NB4 (cell line): ENCODE measurements around the gene LCE3C.

Experiments used
- DNase-seq: peaks from one replicate; pipeline ENCODE4 v3.0.0; 2010; ENCODE audit warnings: low read depth
- H3K4me3 ChIP-seq: one replicate; pipeline ENCODE4 v1.5.1; 2011; ENCODE audit warnings: mild to moderate bottlenecking, low read depth, low read length, moderate library complexity
- CTCF ChIP-seq: IDR thresholded peaks from one replicate; pipeline ENCODE4 v1.5.1; 2012; ENCODE audit warnings: low read depth, low read length
- MYC ChIP-seq: IDR thresholded peaks from 2 replicates; pipeline ENCODE4 v1.6.1; 2011; ENCODE audit warnings: low read depth, low read length
- POLR2A ChIP-seq: IDR thresholded peaks from 2 replicates; pipeline ENCODE4 v1.6.1; 2011; ENCODE audit warnings: mild to moderate bottlenecking; ENCODE audit not compliant: insufficient read length; ENCODE audit errors: extremely low read depth
- TF ChIP-seq, protein P1 (sequence below): IDR thresholded peaks from 2 replicates; pipeline ENCODE4 v1.6.1; 2011; ENCODE audit warnings: low read depth, low read length

Gene LCE3C

GRCh38 chr1:152622803-152623202 is 22.8 kb downstream of the LCE3C start, which contains the start of gene LCE3A:
TSS of gene LCE3A (minus strand) at chr1:152623103. CDS start at chr1:152623103, 0 bp downstream.
- peak; percentile 95 for DNase-seq
- TF ChIP-seq MYC, result 0 out of 2 replicates have a peak, but pooled peaks have one; percentile 18
- no peak for TF ChIP-seq POLR2A
- no peak for TF ChIP-seq CTCF
- TF ChIP-seq, protein P1, sequence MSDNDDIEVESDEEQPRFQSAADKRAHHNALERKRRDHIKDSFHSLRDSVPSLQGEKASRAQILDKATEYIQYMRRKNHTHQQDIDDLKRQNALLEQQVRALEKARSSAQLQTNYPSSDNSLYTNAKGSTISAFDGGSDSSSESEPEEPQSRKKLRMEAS, result peak; percentile 8; the same call in 1 of the 2 replicates
- peak within 1 kb of the TSS; percentile 15 for H3K4me3 ChIP-seq

DNA sequence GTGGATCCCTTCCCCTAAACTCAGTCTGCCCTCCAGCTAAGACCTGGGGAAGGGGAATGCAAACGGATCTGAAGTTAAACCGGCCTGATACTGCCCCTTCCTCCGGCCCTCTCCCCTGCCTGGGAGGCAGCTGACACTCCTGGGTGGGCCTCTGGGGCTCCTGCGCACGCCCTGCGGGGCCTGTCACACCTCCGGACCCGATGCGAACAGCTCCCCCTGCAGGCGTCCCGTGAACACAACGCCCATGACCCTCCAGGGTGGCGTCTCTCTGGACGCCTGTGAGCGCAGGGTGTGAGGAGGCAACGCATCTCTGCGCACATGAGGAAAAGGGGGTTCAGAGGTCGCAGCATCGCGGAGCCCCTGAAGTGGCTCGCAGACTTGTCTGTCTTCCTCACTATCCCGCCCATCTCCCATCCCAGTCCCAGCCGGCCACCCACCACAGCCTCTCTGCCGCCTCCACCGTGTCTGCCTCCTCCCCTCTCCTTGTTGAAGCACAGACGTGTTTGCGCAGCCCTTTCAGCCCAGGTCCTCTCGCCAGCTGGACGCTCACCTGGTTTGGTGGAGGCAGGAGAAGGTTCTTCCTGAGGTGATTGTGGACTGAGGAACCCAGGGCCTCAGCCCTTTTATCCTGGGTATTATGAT is 23.3 kb downstream of the LCE3C start:
- H3K4me3 ChIP-seq, result peak overlapping the region; percentile 15
- DNase-seq, result peak; percentile 76
- TF ChIP-seq POLR2A (no peak), CTCF (peak; percentile 65)

DNA sequence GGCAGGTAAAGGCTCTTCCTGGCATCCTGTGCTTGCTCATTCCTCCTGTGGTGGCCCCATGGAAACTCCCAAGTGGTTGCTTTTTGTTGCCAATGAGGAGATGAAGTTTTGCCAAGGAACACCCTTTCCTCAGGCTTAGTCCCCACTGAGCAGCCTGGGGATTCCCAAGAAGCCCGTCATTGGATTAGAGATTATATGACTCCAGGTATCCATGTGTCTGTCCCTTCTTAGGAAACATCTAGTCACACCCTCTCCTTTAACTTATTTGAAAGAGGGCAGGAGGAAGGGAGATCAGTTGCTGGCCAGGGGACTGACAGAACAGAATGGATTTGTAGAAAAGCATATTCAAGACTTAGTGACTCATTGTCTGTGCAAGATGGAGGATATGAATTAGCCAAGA is 26.7 kb downstream of the LCE3C start:
- H3K4me3 ChIP-seq, result no peak overlapping the region
- DNase-seq, result no peak
- TF ChIP-seq, protein P1, result no peak
- no peak for TF ChIP-seq CTCF
- TF ChIP-seq POLR2A, result no peak

DNA sequence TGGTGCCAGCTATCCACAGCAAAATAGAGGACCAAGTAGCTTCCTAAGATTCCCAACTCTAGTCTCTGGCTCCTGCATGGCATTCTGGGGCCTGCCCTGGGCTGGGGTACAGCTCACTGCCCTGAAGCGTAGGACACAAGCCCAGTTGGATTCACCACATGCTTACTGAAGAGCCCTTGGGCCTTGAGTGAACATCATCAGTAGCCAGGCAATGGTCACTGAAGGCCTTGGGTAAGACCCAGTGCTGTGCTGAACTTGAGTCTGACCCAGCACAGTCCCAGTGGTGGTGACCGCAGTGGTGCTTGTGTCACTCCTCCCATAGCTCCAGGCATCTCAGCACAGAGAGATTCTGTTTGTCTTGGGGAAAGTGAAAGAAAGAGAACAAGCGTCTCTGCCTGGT is 30.6 kb downstream of the LCE3C start:
- H3K4me3 ChIP-seq, result no peak overlapping the region
- TF ChIP-seq CTCF (no peak), POLR2A (no peak), MYC (no peak)
- TF ChIP-seq, protein P1, result no peak
- no peak for DNase-seq

DNA sequence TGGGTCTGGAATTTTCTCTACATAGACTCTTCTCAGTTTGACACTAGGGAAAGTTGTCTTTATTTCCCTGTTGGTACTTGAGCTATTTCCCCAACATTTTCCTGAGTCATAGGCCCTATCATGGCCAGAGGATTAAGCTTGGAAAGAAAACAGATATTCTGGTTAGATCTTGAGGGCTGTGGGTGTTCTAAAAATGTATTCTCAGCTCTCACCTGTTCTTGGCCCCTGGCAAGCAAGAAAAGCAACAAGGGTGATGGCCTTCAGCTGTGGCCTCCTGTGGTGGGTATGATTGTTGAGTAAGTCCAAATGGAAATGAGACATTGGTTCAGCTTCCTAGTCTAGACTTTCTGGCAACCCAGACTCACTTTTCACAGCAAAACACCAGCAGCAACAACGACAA is 40.3 kb downstream of the LCE3C start:
- no peak for DNase-seq
- no peak for TF ChIP-seq CTCF
- TF ChIP-seq, protein P1, result no peak
- TF ChIP-seq POLR2A, result no peak
- no peak for TF ChIP-seq MYC
- H3K4me3 ChIP-seq, result no peak overlapping the region

GRCh38 chr1:152643945-152644344 is 43.9 kb downstream of the LCE3C start:
- TF ChIP-seq POLR2A (no peak), MYC (no peak), CTCF (no peak)
- H3K4me3 ChIP-seq, result no peak overlapping the region
- no peak for DNase-seq
